H1 (cell line): ENCODE measurements around the gene MAN2C1. TPM values are rescaled to one million over a fixed set of nuclear protein-coding genes. Genes with fewer than 3 reads are reported as not detected.
"Not testable (repeated sequence)": the region's sequence is repeated elsewhere in the genome, so short reads cannot be mapped to it uniquely, and the experiment has no call there.

Source experiments
- CTCF ChIA-PET: fragments of 300-600 bp; sonication (Branson Sonifier 250); formaldehyde crosslinking; loops from one replicate; lab custom pipeline; 2021; ENCODE audit not compliant: partially characterized antibody; lab: Charles Lee
- POLR2A ChIA-PET: fragments of 300-600 bp; sonication (Branson Sonifier 250); formaldehyde crosslinking; loops from one replicate; lab custom pipeline; 2021; ENCODE audit warnings: inconsistent platforms; ENCODE audit not compliant: partially characterized antibody; lab: Charles Lee
- DNase-seq, 2 experiments: peaks; one replicate each; pipeline versions ENCODE4 v3.0.0 to v3.0.0-alpha.2; 2010 to 2022; ENCODE audit warnings: low spot score in 2 of 2, low read depth in 1 of 2, mixed read lengths in 1 of 2
- FAIRE-seq: peaks from 2 replicates; lab custom pipeline; 2011; peaks lifted over from hg19 to GRCh38; lab: Jason Lieb, UNC
- H2AFZ ChIP-seq: 2 replicates; pipeline ENCODE4 v1.8.1; 2012; ENCODE audit warnings: low read length, inconsistent platforms
- H2AK5ac ChIP-seq: 2 replicates; pipeline ENCODE4 v1.6.1; 2013; ENCODE audit warnings: low read depth, low read length
- H2BK120ac ChIP-seq: replicated peaks from 2 replicates; pipeline ENCODE3; 2013; ENCODE audit warnings: low read depth, low read length, inconsistent platforms
- H2BK12ac ChIP-seq: 2 replicates; pipeline ENCODE4 v1.6.1; 2013; ENCODE audit warnings: low read depth, low read length
- H2BK15ac ChIP-seq: 2 replicates; pipeline ENCODE4 v1.6.1; 2013; ENCODE audit warnings: low read length
- H2BK20ac ChIP-seq: 2 replicates; pipeline ENCODE4 v1.6.1; 2013; ENCODE audit warnings: low read length
- H2BK5ac ChIP-seq: 2 replicates; pipeline ENCODE4 v1.6.1; 2013; ENCODE audit warnings: low read depth, low read length
- H3K14ac ChIP-seq: 2 replicates; pipeline ENCODE4 v1.6.1; 2013; ENCODE audit warnings: inconsistent platforms; ENCODE audit not compliant: insufficient read length
- H3K18ac ChIP-seq: 2 replicates; pipeline ENCODE4 v1.6.1; 2013; ENCODE audit warnings: low read length; ENCODE audit errors: extremely low read depth
- H3K23ac ChIP-seq: 2 replicates; pipeline ENCODE4 v1.6.1; 2013; ENCODE audit warnings: inconsistent platforms; ENCODE audit not compliant: insufficient read length
- H3K23me2 ChIP-seq: 2 replicates; pipeline ENCODE4 v1.6.1; 2013; ENCODE audit warnings: low read depth, low read length
- H3K27ac ChIP-seq: 2 replicates; pipeline ENCODE4 v1.6.1; 2011; ENCODE audit warnings: low read depth, low read length, inconsistent platforms
- H3K27me3 ChIP-seq, 4 experiments: replicated peaks in 1 of 4; 1 replicate in 1 of 4; 2 replicates in 3 of 4; pipeline versions ENCODE4 v1.6.1 to v1.8.1; 2011 to 2013; ENCODE audit warnings: low read length in 3 of 4, mild to moderate bottlenecking in 3 of 4, inconsistent platforms in 2 of 4, mixed read lengths in 2 of 4, moderate library complexity in 1 of 4; ENCODE audit not compliant: control insufficient read depth in 3 of 4, insufficient read depth in 3 of 4; ENCODE audit errors: extremely low read depth in 1 of 4
- H3K36me3 ChIP-seq, 4 experiments: 2 replicates each; pipeline versions ENCODE4 v1.6.1 to v1.8.1; 2011 to 2013; ENCODE audit warnings: mild to moderate bottlenecking in 4 of 4, low read length in 3 of 4, moderate library complexity in 2 of 4, control low read depth in 1 of 4, inconsistent platforms in 1 of 4; ENCODE audit not compliant: insufficient read depth in 4 of 4, control insufficient read depth in 2 of 4
- H3K4ac ChIP-seq: replicated peaks from 2 replicates; pipeline ENCODE3; 2013; ENCODE audit warnings: low read length, low read depth, mixed read lengths, inconsistent platforms; ENCODE audit not compliant: insufficient read length
- H3K4me1 ChIP-seq, 4 experiments: replicated peaks in 1 of 4; 1 replicate in 1 of 4; 2 replicates in 3 of 4; pipeline versions ENCODE4 v1.6.1 to v1.8.1; 2011 to 2013; ENCODE audit warnings: low read length in 3 of 4, inconsistent platforms in 2 of 4, mixed read lengths in 1 of 4; ENCODE audit not compliant: insufficient read depth in 4 of 4, control insufficient read depth in 3 of 4
- H3K4me2 ChIP-seq, 2 experiments: 2 replicates each; pipeline versions ENCODE4 v1.6.1 to v1.8.1; 2011 to 2013; ENCODE audit warnings: low read depth in 2 of 2, low read length in 2 of 2, control low read depth in 1 of 2, inconsistent platforms in 1 of 2, mild to moderate bottlenecking in 1 of 2; ENCODE audit not compliant: insufficient read depth in 1 of 2
- H3K4me3 ChIP-seq, 4 experiments: fragments of 200-600, 300-600 bp in 1 of 4; sonication (generic), shearing (Covaris generic), sonication (Bioruptor Twin) in 1 of 4; 2 replicates each; pipeline versions ENCODE4 v1.5.1 to v1.8.1; 2011 to 2016; ENCODE audit warnings: low read length in 4 of 4, low read depth in 3 of 4, control low read depth in 2 of 4, inconsistent platforms in 2 of 4, mild to moderate bottlenecking in 2 of 4, mixed read lengths in 1 of 4, moderate library complexity in 1 of 4; ENCODE audit not compliant: insufficient read depth in 2 of 4; ENCODE audit errors: extremely low read depth in 1 of 4
- H3K56ac ChIP-seq: replicated peaks from 2 replicates; pipeline ENCODE3; 2013; ENCODE audit warnings: low read depth, mild to moderate bottlenecking, mixed read lengths, low read length, inconsistent platforms; ENCODE audit not compliant: insufficient read length
- H3K79me1 ChIP-seq: 2 replicates; pipeline ENCODE4 v1.6.1; 2013; ENCODE audit warnings: low read depth, low read length, control low read depth
- H3K79me2 ChIP-seq, 2 experiments: 2 replicates each; pipeline versions ENCODE4 v1.6.1 to v1.8.1; 2012 to 2013; ENCODE audit warnings: low read length in 2 of 2, mild to moderate bottlenecking in 2 of 2, inconsistent platforms in 1 of 2; ENCODE audit not compliant: insufficient read depth in 2 of 2, control insufficient read depth in 1 of 2
- H3K9ac ChIP-seq, 4 experiments: replicated peaks in 1 of 4; 1 replicate in 1 of 4; 2 replicates in 3 of 4; pipeline versions ENCODE4 v1.6.1 to v1.8.1; 2011 to 2013; ENCODE audit warnings: low read depth in 3 of 4, low read length in 3 of 4, control low read depth in 2 of 4, mild to moderate bottlenecking in 2 of 4, moderate library complexity in 2 of 4, inconsistent platforms in 1 of 4; ENCODE audit errors: extremely low read depth in 1 of 4
- H3K9me3 ChIP-seq, 2 experiments: 2 replicates each; pipeline versions ENCODE4 v1.6.1 to v1.8.1; 2012 to 2013; ENCODE audit warnings: mild to moderate bottlenecking in 2 of 2, moderate library complexity in 2 of 2, control low read depth in 1 of 2, inconsistent platforms in 1 of 2, low read depth in 1 of 2, low read length in 1 of 2, mixed read lengths in 1 of 2; ENCODE audit not compliant: insufficient read depth in 2 of 2
- H4K20me1 ChIP-seq, 2 experiments: replicated peaks in 1 of 2; 2 replicates each; pipeline versions ENCODE3 to v1.8.1; 2011 to 2013; ENCODE audit warnings: inconsistent platforms in 2 of 2, low read length in 2 of 2, mild to moderate bottlenecking in 1 of 2; ENCODE audit not compliant: insufficient read depth in 2 of 2, control insufficient read depth in 1 of 2
- H4K5ac ChIP-seq: 2 replicates; pipeline ENCODE4 v1.6.1; 2013; ENCODE audit warnings: low read length, low read depth, mixed read lengths, inconsistent platforms; ENCODE audit not compliant: insufficient read length
- H4K8ac ChIP-seq: 2 replicates; pipeline ENCODE4 v1.8.0; 2013; ENCODE audit warnings: mild to moderate bottlenecking, moderate library complexity, low read length, inconsistent platforms; ENCODE audit not compliant: insufficient read depth; ENCODE audit errors: extremely low read depth
- H4K91ac ChIP-seq: replicated peaks from 2 replicates; pipeline ENCODE3; 2013; ENCODE audit warnings: low read length, mixed read lengths, inconsistent platforms; ENCODE audit not compliant: insufficient read length
- WGBS, 2 experiments: shearing (Covaris generic) in 1 of 2; methylation state at CpG; one replicate each; pipeline versions ENCODE4 v1.1.6 to v1.1.7; 2013 to 2015; ENCODE audit warnings: low lambda C conversion rate in 2 of 2, mixed read lengths in 2 of 2, inconsistent platforms in 1 of 2, low coverage in 1 of 2, missing lambda C conversion rate in 1 of 2; ENCODE audit not compliant: insufficient replicate concordance in 2 of 2, insufficient coverage in 1 of 2, insufficient read length in 1 of 2; ENCODE audit errors: extremely low coverage in 1 of 2, missing lambda C conversion rate in 1 of 2; 5-methylcytosine and 5-hydroxymethylcytosine counted together
- polyA plus RNA-seq, 7 experiments: library from polyadenylated mRNA; depleted of rRNA in 3 of 7; stranded (reverse) in 5 of 7; unstranded in 2 of 7; fragments of >200 nt in 5 of 7; fragments of 200-250 nt in 2 of 7; gene quantifications; 1 replicate in 5 of 7; 2 replicates in 1 of 7; 4 replicates in 1 of 7; pipeline versions ENCODE4 v1.2.1 to v1.2.3, GENCODE V29; 2011 to 2013; ENCODE audit warnings: missing spikeins in 2 of 7, mixed read lengths in 2 of 7
- total RNA-seq: library from RNA; stranded (reverse); fragmentation: NEBNext Ultra II Directional; extraction: Animal tissue kit (Norgen Biotek cat#: 25700); gene quantifications from 2 replicates; pipeline ENCODE4 v1.2.1, GENCODE V29; 2021

The MAN2C1 gene
- total and polyA plus RNA-seq, 2 of the 8 experiments (the other 6 are each of a cell fraction or from before 2014, with no cell fraction given) = 56.3 to 88.9 TPM

DNA sequence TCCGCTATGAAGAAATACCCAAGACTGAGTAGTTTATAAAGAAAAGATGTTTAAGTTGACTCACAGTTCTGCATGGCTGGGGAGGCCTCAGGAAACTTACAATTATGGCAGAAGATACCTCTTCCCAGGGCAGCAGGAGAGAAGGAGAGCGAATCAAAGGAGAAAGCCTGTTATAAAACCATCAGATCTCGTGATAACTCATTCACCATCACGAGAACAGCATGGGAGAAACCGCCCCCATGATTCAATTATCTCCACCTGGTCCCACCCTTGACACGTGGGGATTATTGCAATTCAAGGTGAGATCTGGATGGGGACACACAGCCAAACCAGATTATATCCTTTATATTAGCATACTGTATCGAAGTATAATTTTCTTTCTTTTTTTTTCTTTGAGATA is 36.3 kb downstream of the MAN2C1 start:
- FAIRE-seq, H3K4me2 ChIP-seq, H3K27me3 ChIP-seq, H3K9ac ChIP-seq, H4K8ac ChIP-seq, H3K4me1 ChIP-seq, H3K4ac ChIP-seq, H2BK5ac ChIP-seq, H3K4me3 ChIP-seq, H2AFZ ChIP-seq, H4K91ac ChIP-seq, H3K56ac ChIP-seq, H3K36me3 ChIP-seq, CTCF ChIA-PET, H2BK12ac ChIP-seq, DNase-seq, H3K9me3 ChIP-seq, H4K20me1 ChIP-seq, H2BK15ac ChIP-seq, H3K23ac ChIP-seq, H3K79me2 ChIP-seq, H3K18ac ChIP-seq, H3K23me2 ChIP-seq, H2AK5ac ChIP-seq, H4K5ac ChIP-seq, H3K79me1 ChIP-seq, H3K14ac ChIP-seq, H3K27ac ChIP-seq, H2BK120ac ChIP-seq, H2BK20ac ChIP-seq: not testable (repeated sequence)
- 81% methylated on average over 7 of the region's 7 CpGs; no CpG with 5 or more reads in 1 of the 2 experiments for WGBS, 2 experiments
- POLR2A ChIA-PET = interaction anchor here (0.6 kb wide), 1 partner anchor 27 kb away, joined by 3 read pairs; no protein-coding TSS in a partner anchor
